Lung (tissue), 12 donors: ENCODE measurements around the gene RHOV. TPM values are rescaled to one million over a fixed set of nuclear protein-coding genes. Genes with fewer than 3 reads are reported as not detected.

ENCODE experiments used
- ATAC-seq: fragments of 200-7000 bp; cut with Tn5 transposase; one replicate; pipeline ENCODE4 v1.9.1; 2020; ENCODE audit warnings: moderate number of reproducible peaks; ENCODE audit not compliant: insufficient read depth, low FRiP score
- DNase-seq, 3 donors: peaks; one replicate each; pipeline ENCODE4 v3.0.0-alpha.2; 2013 to 2017
- H3K27ac ChIP-seq, 2 donors: one replicate each; pipeline ENCODE4 v1.5.1; 2013; ENCODE audit warnings: mild to moderate bottlenecking in 2 of 2, moderate library complexity in 2 of 2, control low read depth in 1 of 2, inconsistent platforms in 1 of 2, low read depth in 1 of 2, low read length in 1 of 2
- H3K27me3 ChIP-seq, 3 donors: one replicate each; pipeline ENCODE4 v1.5.1; 2013; ENCODE audit warnings: low read length in 2 of 3; ENCODE audit not compliant: control insufficient read depth in 3 of 3, insufficient read depth in 3 of 3
- H3K36me3 ChIP-seq, 4 donors: one replicate each; pipeline ENCODE4 v1.5.1; 2013; ENCODE audit warnings: low read length in 4 of 4, mild to moderate bottlenecking in 1 of 4, moderate library complexity in 1 of 4; ENCODE audit not compliant: control insufficient read depth in 4 of 4, insufficient read depth in 4 of 4
- H3K4me1 ChIP-seq, 5 donors: one replicate each; pipeline ENCODE4 v1.5.1; 2013; ENCODE audit warnings: low read length in 5 of 5, mild to moderate bottlenecking in 2 of 5, moderate library complexity in 1 of 5; ENCODE audit not compliant: control insufficient read depth in 5 of 5, insufficient read depth in 5 of 5
- H3K4me3 ChIP-seq: one replicate; pipeline ENCODE4 v1.5.1; 2013; ENCODE audit warnings: mild to moderate bottlenecking, control low read depth, moderate library complexity
- H3K9ac ChIP-seq, 2 donors: one replicate each; pipeline ENCODE4 v1.5.1; 2013; ENCODE audit warnings: low read length in 2 of 2, control low read depth in 1 of 2; ENCODE audit not compliant: insufficient read depth in 1 of 2
- H3K9me3 ChIP-seq, 4 donors: one replicate each; pipeline ENCODE4 v1.5.1; 2013; ENCODE audit warnings: low read length in 3 of 4, mild to moderate bottlenecking in 1 of 4, moderate library complexity in 1 of 4; ENCODE audit not compliant: control insufficient read depth in 4 of 4, insufficient read depth in 3 of 4
- CTCF ChIP-seq: IDR thresholded peaks from 2 replicates; pipeline ENCODE4 v1.5.1; 2012; ENCODE audit warnings: mild to moderate bottlenecking; ENCODE audit errors: control extremely low read depth, extremely low read depth
- WGBS, 2 donors: extraction: QIAGEN DNeasy Blood & Tissue Kit; methylation state at CpG; one replicate each; pipeline ENCODE4 v1.1.7; 2013; 5-methylcytosine and 5-hydroxymethylcytosine counted together
- polyA plus RNA-seq, 2 donors: library from polyadenylated mRNA; stranded (reverse); fragments of 200-250 nt; gene quantifications; one replicate each; pipeline ENCODE4 v1.2.1, GENCODE V29; 2013
- total RNA-seq, 2 donors: library from RNA; depleted of rRNA in 1 of 2; stranded (reverse); fragments of >200 nt in 1 of 2; gene quantifications; one replicate each; pipeline ENCODE4 v1.2.1, GENCODE V29; 2014 to 2021
- donor health status: control.
- donor health status: control.
- donor health status: Bipolar disorder and iron deficiency.
- donor health status: healthy.
- donor health status: DM: yes; HTN: yes; CAD: no.

RHOV gene
- total and polyA plus RNA-seq, 4 donors: 2.1 to 8.5 (median 4.3) TPM

- H3K36me3 ChIP-seq: peaks cover 0 to 2% (median 0%) of the 10 kb centered on the region in 4 donors
- peak overlapping the region in 1 of 2 donors; percentile 57 for H3K27ac ChIP-seq
- no peaks in the 10 kb centered on the region for H3K9me3 ChIP-seq
- TF ChIP-seq CTCF: no peak
- H3K9ac ChIP-seq: no peak overlapping the region
- ATAC-seq: no peak
- H3K4me3 ChIP-seq: no peak overlapping the region
- H3K4me1 ChIP-seq: peaks cover 0 to 28% (median 5%) of the 10 kb centered on the region in 5 donors
- no peak for DNase-seq
- H3K27me3 ChIP-seq: peaks cover 0 to 8% (median 5%) of the 10 kb centered on the region in 3 donors
Measured at GRCh38 chr15:40846841-40847222, 27.2 kb downstream of the RHOV start.

- H3K4me1 ChIP-seq: peaks cover 0 to 28% (median 5%) of the 10 kb centered on the region in 5 donors
- H3K27ac ChIP-seq: peak overlapping the region in 1 of 2 donors; percentile 88
- DNase-seq (peak in 2 of 3 donors; percentile 34 to 45), ATAC-seq (peak; percentile 48)
- peak overlapping the region; percentile 16 for H3K4me3 ChIP-seq
- H3K9ac ChIP-seq: peak overlapping the region in 1 of 2 donors; percentile 63
- no peaks in the 10 kb centered on the region for H3K9me3 ChIP-seq
- peaks cover 0 to 8% (median 5%) of the 10 kb centered on the region in 3 donors for H3K27me3 ChIP-seq
- TF ChIP-seq CTCF: no peak
- H3K36me3 ChIP-seq: no peaks in the 10 kb centered on the region
- WGBS, 2 donors: 68 to 82% methylated on average over 8 of the region's 8 CpGs
Measured at GRCh38 chr15:40845511-40846284, 28.3 kb downstream of the RHOV start.

GRCh38 chr15:40845036-40845435, 29.0 kb downstream of the RHOV start:
- DNase-seq (no peak), ATAC-seq (no peak)
- Histone ChIP-seq H3K4me1 (peaks cover 0 to 28% (median 5%) of the 10 kb centered on the region in 5 donors), H3K9me3 (no peaks in the 10 kb centered on the region), H3K27me3 (peaks cover 0 to 8% (median 5%) of the 10 kb centered on the region in 3 donors), H3K4me3 (peak overlapping the region; percentile 43), H3K27ac (peak overlapping the region in 1 of 2 donors; percentile 89), H3K36me3 (no peaks in the 10 kb centered on the region), H3K9ac (no peak overlapping the region)
- WGBS, 2 donors: 13 to 26% methylated on average over 12 of the region's 12 CpGs
- no peak for TF ChIP-seq CTCF
